ENCODE results near the gene PTPRB.
A peak's percentile ranks its signal among the peaks of the same experiment; 100 is the strongest.

Gene PTPRB

GRCh38 chr12:70576341-70577282, 60.6 kb downstream of the PTPRB start:
- H3K4me3 ChIP-seq (replicated peaks; ENCODE audit: low read depth, low read length) = no peak overlapping the region
- TF ChIP-seq, protein P1, sequence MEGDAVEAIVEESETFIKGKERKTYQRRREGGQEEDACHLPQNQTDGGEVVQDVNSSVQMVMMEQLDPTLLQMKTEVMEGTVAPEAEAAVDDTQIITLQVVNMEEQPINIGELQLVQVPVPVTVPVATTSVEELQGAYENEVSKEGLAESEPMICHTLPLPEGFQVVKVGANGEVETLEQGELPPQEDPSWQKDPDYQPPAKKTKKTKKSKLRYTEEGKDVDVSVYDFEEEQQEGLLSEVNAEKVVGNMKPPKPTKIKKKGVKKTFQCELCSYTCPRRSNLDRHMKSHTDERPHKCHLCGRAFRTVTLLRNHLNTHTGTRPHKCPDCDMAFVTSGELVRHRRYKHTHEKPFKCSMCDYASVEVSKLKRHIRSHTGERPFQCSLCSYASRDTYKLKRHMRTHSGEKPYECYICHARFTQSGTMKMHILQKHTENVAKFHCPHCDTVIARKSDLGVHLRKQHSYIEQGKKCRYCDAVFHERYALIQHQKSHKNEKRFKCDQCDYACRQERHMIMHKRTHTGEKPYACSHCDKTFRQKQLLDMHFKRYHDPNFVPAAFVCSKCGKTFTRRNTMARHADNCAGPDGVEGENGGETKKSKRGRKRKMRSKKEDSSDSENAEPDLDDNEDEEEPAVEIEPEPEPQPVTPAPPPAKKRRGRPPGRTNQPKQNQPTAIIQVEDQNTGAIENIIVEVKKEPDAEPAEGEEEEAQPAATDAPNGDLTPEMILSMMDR (IDR thresholded peaks at IDR 0.05; ENCODE audit: low read length, missing control alignments) = peak; percentile 80
- peak; percentile 92 for DNase-seq (ENCODE audit: low read depth)

- no peak for DNase-seq (ENCODE audit: low read depth)
- TF ChIP-seq, protein P1 (IDR thresholded peaks at IDR 0.05; ENCODE audit: low read length, missing control alignments) = no peak
- H3K4me3 ChIP-seq (replicated peaks; ENCODE audit: low read depth, low read length) = no peak overlapping the region
Observed at GRCh38 chr12:70571705-70572268, 65.4 kb downstream of the PTPRB start.

GRCh38 chr12:70571029-70571428, 66.2 kb downstream of the PTPRB start:
- no peak for DNase-seq (ENCODE audit: low read depth)
- no peak overlapping the region for H3K4me3 ChIP-seq (replicated peaks; ENCODE audit: low read depth, low read length)
- TF ChIP-seq, protein P1 (IDR thresholded peaks at IDR 0.05; ENCODE audit: low read length, missing control alignments) = no peak

DNA sequence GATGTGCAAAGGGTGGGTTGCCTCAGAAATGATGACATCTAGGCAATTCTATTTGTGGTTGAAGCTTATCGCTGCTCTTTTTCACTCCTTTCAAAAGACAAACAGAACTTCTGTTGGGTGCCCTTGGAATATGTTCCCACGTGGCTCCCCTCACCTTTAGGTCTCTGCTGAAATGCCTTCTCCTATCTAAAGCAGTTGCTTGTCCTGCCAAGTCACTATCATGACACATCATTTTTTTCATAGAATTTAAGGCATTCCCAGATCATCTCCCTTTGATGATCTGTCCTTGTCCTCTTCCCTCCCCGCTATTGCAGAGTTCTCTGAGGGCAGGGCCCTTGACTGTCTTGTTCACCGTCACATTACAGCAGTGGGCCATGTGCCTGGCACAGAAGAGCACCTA, 75.7 kb downstream of the PTPRB start:
- no peak overlapping the region for H3K4me3 ChIP-seq (replicated peaks; ENCODE audit: low read depth, low read length)
- TF ChIP-seq, protein P1 (IDR thresholded peaks at IDR 0.05; ENCODE audit: low read length, missing control alignments) = no peak
- DNase-seq (ENCODE audit: low read depth) = no peak

GRCh38 chr12:70560671-70561070, 76.6 kb downstream of the PTPRB start:
- DNase-seq (ENCODE audit: low read depth) = no peak
- TF ChIP-seq, protein P1 (IDR thresholded peaks at IDR 0.05; ENCODE audit: low read length, missing control alignments) = no peak
- no peak overlapping the region for H3K4me3 ChIP-seq (replicated peaks; ENCODE audit: low read depth, low read length)

- H3K4me3 ChIP-seq (replicated peaks; ENCODE audit: low read depth, low read length) = no peak overlapping the region
- TF ChIP-seq, protein P1 (IDR thresholded peaks at IDR 0.05; ENCODE audit: low read length, missing control alignments) = no peak
- no peak for DNase-seq (ENCODE audit: low read depth)
Observed at GRCh38 chr12:70559390-70559789, 77.8 kb downstream of the PTPRB start.
